HG03558 (cell line): ENCODE results near the gene CIP2A.
"Not testable (repeated sequence)": the region's sequence is repeated elsewhere in the genome, so short reads cannot be mapped to it uniquely, and the experiment has no call there.

Source experiments
- ATAC-seq: cut with Tn5 transposase; IDR thresholded peaks from one replicate; pipeline ENCODE4 v1.9.1; 2021; ENCODE audit warnings: moderate number of reproducible peaks; ENCODE audit not compliant: unreplicated experiment; ENCODE audit errors: extremely low read depth

CIP2A gene

DNA sequence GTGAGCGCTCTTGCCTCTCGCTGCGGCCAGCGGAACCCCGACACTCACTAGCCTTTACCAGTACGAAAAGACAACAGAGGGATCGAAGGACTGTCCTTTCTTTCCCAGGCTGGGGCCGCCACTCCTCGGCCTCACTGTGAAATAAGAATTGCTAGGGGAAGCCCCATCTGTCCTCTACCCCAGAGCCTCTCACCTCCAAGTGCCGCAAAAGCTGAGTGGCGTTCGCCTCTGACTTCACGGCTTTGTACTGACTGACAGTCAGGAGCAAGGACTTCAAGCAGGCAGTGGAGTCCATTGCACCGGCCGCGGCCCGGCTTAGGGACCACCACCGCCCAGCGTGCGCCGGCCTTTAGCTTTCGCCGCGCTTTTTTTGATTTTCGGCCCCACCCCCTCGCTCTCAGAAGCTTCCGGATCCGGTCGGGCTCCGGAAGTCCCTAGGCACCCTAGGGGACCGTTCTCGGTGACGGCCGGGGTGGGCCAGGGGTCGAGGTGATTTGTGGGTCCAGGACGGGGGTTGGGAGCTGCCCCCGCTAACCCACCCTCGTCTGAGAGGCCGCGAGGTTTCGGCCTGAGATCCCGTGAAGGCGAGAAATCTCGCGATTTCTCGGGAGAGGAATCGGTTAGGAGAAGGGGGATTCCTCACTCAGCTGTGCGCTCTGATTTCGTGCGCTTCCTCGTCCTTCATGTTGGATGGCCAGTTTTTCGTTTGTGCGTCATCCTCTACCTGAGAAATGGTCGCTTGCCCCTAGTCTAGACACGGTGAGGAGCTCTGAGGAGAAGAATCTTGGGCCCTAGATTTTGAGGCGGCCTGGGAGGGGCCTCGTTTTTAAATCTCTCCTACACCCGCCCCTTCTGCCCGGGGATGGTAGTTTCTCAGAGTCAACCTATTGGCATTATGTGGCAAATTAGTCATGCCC lies at the start of gene CIP2A, which contains the start of gene DZIP3:
Gene CIP2A (minus strand): TSS at position 358 of the 917 bp plus-strand sequence. CDS start 63 bp downstream, at position 295.
Gene DZIP3 (plus strand): TSS at position 642 of the 917 bp plus-strand sequence. CDS start 15,685 bp downstream, outside the sequence.
- peak; percentile 86 for ATAC-seq

- no peak for ATAC-seq
These were observed 40.7 kb upstream of the CIP2A start for GRCh38 chr3:108629974-108630373.

DNA sequence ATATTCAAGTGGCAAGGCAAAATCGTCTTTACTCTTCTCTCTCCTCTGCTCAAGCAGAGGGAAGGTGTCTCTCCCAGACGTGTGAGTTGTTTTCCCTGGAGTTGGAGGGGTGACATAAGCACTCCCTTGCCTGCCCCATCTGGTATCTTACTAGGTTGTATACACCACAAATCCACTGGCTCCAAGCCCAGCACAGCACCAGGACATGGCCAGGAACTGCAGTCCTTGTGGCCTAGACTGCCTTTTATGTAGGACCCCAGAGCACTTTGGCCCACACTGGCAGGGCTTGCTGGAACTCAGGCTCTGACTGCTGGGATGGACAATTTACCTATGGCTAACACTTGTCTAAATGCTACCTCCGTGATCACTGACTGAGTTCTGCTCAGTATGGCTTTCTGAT lies 34.3 kb upstream of the CIP2A start:
- no peak for ATAC-seq

- ATAC-seq, result no peak
These were observed 31.0 kb upstream of the CIP2A start for GRCh38 chr3:108620250-108620649.

DNA sequence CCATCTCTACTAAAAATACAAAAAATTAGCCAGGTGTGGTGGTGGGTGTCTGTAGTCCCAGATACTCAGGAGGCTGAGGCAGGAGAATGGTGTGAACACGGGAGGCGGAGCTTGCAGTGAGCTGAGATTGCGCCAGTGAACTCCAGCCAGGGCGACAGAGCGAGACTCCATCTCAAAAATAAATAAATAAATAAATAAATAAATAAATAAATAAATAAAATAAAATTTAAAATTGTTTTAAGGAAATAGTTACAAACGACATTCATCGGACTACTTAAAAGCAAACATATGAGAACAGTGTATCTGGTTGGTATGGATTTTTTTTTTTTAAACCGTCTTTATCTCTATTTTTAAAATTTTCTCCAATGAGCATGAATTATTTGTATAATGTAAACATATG lies 26.9 kb upstream of the CIP2A start:
- ATAC-seq, result not testable (repeated sequence)

DNA sequence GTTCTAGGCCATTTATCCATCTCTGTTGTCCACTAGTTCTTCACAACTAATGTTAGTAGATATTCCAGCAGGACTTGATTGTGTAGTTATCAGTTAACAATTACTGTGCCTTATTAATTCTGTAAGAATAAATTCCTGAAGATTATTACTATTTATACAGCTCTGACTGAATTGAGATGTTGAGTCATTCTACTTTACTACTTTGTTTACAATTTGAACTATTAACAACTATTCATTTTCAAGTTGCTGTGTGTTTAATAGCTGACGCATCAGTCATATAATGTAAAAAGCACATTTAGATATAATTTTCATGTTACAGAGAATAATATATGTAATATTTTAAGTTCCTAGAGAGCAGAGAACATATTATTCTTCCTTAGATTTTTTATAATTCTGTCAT lies 21.4 kb upstream of the CIP2A start:
- no peak for ATAC-seq

DNA sequence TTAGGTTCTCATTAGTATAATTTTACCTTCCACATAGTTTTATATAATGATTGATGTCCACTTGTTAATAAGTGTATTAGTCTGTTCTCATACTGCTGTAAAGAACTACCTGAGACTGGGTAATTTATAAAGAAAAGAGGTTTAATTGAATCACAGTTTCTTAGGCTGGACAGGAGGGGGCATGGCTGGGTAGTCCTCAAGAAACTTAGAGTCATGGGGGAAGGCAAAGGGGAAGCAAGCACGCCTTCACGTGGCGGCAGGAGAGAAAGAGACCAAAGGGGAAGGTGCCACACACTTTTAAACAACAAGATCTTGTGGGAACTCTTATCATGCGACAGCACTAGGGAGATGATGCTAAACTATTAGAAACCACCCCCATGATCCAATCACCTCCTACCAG lies 19.5 kb upstream of the CIP2A start:
- no peak for ATAC-seq

GRCh38 chr3:108605491-108605890 lies 16.3 kb upstream of the CIP2A start:
- no peak for ATAC-seq

- ATAC-seq, result no peak
These were observed 15.8 kb upstream of the CIP2A start for GRCh38 chr3:108605028-108605427.

- no peak for ATAC-seq
These were observed 14.5 kb upstream of the CIP2A start for GRCh38 chr3:108603691-108604090.

DNA sequence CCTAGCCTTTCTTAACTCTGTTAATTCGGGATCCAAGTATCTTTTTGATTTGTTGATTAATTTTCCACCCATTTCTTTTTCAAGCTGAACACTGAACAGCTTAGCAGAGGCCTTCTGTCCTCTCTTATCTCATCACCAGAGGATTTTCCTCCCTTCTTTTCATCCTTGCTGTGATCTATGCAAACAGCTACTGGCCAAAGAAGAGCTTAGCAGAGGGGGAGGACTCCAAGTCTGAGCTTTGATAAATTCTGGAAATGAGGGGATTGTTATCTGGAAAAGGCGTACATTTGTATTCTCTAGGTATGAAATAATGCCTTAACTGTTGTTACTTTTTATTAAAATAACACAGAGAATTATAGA lies 13.7 kb upstream of the CIP2A start:
- ATAC-seq, result no peak

DNA sequence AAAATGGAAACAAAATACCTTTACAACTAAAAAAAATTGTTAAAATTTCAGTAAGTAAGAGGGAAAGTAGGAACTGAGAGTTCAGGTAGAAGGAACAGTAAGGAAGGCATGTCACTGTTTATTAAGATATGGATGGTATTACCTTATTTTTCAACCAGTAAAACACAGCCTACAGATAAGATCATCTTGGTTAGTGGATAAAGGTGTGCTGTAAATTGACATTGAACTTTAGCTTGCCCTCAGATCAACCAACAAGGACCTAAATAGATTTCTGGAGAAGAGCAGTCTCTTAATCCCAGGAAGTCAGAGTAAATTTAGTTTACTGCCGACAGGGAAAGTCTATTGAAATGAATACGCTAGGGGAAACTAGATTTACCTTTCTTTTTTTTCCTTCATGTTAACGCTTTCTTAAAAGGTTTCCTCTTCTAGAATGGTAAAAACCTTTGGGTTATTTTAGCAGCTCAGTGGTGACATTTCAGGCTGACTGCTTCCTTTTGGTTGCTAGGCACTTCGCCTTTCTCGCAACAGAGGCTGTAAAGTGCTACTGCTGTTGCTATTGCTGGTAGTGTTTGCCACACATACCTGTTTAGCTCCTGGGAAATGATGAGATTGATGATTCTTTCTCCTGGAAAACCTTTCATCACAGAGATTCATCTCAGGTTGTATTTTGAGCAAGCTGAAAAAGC lies 13.2 kb upstream of the CIP2A start:
- no peak for ATAC-seq

DNA sequence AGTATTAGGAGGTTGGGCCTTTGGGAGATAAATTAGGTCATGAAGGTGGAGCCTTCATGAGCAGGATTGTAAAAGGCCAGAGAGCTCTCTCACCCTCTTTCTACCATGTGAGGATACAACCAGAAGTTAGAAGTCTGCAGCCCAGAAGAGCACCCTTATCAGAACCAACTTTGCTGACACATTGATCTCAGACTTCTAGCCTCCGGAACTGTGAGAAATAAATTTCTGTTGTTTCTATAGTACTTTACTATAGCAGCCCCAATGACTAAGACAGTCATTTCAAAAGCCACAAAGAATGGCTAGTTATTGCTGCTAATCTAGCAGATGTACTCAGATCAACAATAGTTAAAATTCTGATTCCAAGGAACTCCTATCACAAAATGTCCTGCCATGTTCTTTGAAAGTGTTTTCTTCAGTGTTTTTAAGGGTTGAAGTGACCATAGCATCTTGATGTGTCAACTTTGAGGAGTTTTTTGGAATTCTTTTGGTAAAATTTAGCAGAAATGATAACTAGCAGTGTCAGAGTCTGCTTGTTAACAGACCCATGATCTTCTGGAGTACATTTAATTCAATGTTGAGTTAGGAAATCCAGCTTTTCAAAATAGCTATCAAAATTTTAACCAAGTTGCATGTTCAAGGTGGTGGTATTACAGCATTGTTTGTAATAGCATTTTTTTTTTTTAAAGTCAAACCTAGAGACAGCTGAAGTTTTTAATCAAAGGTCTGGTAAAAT lies 10.6 kb upstream of the CIP2A start:
- ATAC-seq, result no peak

DNA sequence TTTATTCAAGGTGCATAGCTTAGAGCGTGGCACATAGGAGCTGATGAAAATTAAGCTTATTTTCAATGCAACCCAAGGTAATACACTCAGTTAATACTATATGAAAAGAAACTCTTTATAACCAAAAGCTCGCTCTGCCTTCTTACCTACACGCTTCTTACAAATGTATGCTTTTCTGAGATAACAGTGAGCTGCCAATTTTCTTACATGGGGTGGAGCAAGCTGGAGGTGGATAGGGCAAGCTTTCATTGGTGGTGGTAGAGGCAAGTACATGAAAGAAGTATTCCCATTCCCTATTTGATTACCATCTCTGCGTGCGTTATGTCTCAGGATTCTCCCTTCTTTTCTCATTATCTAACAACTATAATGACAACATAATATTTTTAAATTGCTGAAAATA lies 9.1 kb upstream of the CIP2A start:
- ATAC-seq, result no peak

- no peak for ATAC-seq
These were observed 6.1 kb upstream of the CIP2A start for GRCh38 chr3:108595321-108595720.

DNA sequence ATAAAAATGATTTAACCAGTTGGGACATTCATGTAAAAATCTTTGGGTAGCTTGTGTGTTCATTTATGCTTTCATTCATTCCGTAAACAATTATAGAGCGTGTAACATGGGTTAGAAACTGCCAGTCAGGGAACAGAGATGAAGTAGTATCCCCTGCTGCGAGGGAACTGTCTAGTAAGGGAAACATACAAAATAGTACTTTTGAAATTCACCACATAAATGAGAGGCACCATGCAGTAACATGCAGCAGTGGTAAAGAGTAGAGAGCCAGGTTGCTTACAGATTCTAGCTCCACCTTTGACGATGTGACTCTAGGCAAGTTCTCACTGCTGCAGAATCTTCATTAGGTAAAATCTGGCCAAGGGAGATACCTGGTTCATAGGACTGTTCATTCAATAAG lies 1.2 kb upstream of the CIP2A start:
- ATAC-seq, result no peak

- no peak for ATAC-seq
These were observed 723 bp upstream of the CIP2A start for GRCh38 chr3:108589998-108590323.

- no peak for ATAC-seq
These were observed 637 bp downstream of the CIP2A start for GRCh38 chr3:108588601-108589000.

- ATAC-seq, result no peak
These were observed 11.2 kb downstream of the CIP2A start for GRCh38 chr3:108578064-108578463.

DNA sequence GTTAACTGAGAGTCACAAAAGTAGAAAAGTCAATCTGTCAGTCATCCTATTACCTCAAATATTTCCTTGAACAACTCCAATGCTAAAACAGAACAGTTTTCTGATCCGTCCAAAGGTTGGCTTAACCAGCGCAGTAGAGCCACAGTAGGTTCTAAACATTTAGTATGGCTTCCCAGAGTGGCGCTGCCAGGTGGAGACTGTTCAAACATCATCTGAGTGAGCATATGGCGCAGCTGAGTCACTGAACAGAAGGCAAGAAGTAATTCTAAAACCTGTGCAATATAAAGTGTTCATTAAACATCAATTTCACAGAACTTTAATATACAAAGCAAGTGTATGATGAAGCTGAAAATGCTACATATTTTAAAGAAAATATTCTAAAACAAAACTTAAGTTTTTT lies 19.9 kb downstream of the CIP2A start:
- no peak for ATAC-seq

DNA sequence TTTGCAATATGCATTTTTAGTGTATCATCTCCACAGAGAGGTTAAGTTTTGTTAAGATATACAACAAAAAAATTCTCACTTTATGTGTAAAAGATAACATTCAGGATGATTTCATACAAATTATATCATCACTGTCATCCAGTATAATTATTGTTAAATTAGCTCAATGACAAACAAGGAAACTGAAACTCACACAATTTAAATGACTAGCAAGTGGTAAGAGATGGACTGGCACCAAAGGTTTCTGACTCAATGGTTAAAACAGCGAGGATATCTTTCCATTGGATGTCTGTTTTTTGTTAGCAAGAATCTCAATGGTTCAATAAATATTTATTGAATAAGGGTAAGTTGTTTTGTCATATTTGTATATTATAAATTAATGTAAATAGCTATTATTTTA lies 22.6 kb downstream of the CIP2A start:
- ATAC-seq, result no peak
